ENCODE data around the gene FAM120C.

DNA sequence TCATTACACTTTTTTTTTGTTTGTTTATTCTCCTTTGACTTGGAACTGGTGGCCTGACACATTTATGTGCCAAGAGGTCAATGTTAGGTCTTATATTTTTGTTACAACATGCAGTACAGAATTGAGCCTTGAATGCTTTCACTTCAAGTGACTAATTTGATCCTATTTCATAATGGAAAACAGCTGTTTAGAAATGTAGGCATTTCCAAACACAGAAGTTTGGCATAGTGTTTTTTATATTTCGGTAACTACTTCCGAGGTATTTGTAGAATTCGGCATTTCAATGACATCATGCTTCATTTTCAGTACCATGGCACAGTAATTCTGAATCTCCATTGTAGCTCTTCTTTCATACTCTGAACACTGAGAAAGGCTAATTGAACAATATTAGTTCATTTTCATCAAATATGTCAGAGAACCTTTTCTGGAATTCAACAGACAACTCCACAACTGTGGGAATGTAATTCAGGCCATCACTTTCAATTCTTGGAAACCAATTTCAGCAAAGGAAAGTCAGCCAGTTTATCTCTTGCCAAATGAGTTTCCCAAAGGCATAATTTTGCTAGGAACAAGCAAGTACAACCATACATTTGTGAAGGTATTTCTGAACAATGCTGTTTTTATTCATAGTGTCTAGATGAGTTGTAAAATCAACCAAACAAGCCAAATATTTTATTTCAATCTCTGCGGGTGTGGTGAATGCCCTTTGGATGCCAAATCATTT is 11.4 kb downstream of the FAM120C start:
- TF ChIP-seq, protein P1, sequence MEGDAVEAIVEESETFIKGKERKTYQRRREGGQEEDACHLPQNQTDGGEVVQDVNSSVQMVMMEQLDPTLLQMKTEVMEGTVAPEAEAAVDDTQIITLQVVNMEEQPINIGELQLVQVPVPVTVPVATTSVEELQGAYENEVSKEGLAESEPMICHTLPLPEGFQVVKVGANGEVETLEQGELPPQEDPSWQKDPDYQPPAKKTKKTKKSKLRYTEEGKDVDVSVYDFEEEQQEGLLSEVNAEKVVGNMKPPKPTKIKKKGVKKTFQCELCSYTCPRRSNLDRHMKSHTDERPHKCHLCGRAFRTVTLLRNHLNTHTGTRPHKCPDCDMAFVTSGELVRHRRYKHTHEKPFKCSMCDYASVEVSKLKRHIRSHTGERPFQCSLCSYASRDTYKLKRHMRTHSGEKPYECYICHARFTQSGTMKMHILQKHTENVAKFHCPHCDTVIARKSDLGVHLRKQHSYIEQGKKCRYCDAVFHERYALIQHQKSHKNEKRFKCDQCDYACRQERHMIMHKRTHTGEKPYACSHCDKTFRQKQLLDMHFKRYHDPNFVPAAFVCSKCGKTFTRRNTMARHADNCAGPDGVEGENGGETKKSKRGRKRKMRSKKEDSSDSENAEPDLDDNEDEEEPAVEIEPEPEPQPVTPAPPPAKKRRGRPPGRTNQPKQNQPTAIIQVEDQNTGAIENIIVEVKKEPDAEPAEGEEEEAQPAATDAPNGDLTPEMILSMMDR (IDR thresholded peaks at IDR 0.05): no peak
- TF ChIP-seq POLR2A (IDR thresholded peaks at IDR 0.05): no peak
